Hematopoietic multipotent progenitor cell treated with erythropoietin and hydrocortisone succinate and interleukin-3 and kit ligand, for 15 days (in vitro differentiated cells): Measurements from ENCODE around the gene TFAP2A.
A peak's percentile ranks its signal among the peaks of the same experiment; 100 is the strongest.

ENCODE experiments used
- DNase-seq: peaks from one replicate; pipeline ENCODE4 v3.0.0-alpha.2; 2015; ENCODE audit warnings: low spot score

TFAP2A gene

GRCh38 chr6:10412461-10413261 lies 2.2 kb downstream of the TFAP2A start:
- DNase-seq, result no peak

GRCh38 chr6:10411971-10412460 lies 2.9 kb downstream of the TFAP2A start:
- DNase-seq, result no peak

- DNase-seq, result no peak
Observed at GRCh38 chr6:10411131-10411970, 3.5 kb downstream of the TFAP2A start.

- DNase-seq, result no peak
Observed at GRCh38 chr6:10410207-10411050, 4.4 kb downstream of the TFAP2A start.

- no peak for DNase-seq
Observed at GRCh38 chr6:10409731-10410206, 5.1 kb downstream of the TFAP2A start.

GRCh38 chr6:10409233-10409721 lies 5.6 kb downstream of the TFAP2A start:
- DNase-seq, result no peak

GRCh38 chr6:10408457-10408856 lies 6.4 kb downstream of the TFAP2A start:
- DNase-seq, result no peak

GRCh38 chr6:10407674-10408054 lies 7.2 kb downstream of the TFAP2A start:
- DNase-seq, result no peak

GRCh38 chr6:10407018-10407673 lies 7.7 kb downstream of the TFAP2A start:
- DNase-seq, result no peak

GRCh38 chr6:10406556-10406955 lies 8.3 kb downstream of the TFAP2A start:
- no peak for DNase-seq

- no peak for DNase-seq
Observed at GRCh38 chr6:10405513-10405900, 9.4 kb downstream of the TFAP2A start.

- DNase-seq, result no peak
Observed at GRCh38 chr6:10404799-10405512, 9.9 kb downstream of the TFAP2A start.

- DNase-seq, result peak; percentile 92
Observed at GRCh38 chr6:10404107-10404798, 10.6 kb downstream of the TFAP2A start.

- DNase-seq, result no peak
Observed at GRCh38 chr6:10403385-10404106, 11.3 kb downstream of the TFAP2A start.

GRCh38 chr6:10402648-10403311 lies 12.1 kb downstream of the TFAP2A start:
- DNase-seq, result no peak

GRCh38 chr6:10401632-10402223 lies 13.1 kb downstream of the TFAP2A start:
- DNase-seq, result no peak

- DNase-seq, result no peak
Observed at GRCh38 chr6:10401004-10401536, 13.8 kb downstream of the TFAP2A start.

- DNase-seq, result no peak
Observed at GRCh38 chr6:10400330-10400729, 14.5 kb downstream of the TFAP2A start.
